ENCODE measurements around the gene ABI3BP.
"Not testable (repeated sequence)": the region's sequence is repeated elsewhere in the genome, so short reads cannot be mapped to it uniquely, and the experiment has no call there.

ABI3BP gene

DNA sequence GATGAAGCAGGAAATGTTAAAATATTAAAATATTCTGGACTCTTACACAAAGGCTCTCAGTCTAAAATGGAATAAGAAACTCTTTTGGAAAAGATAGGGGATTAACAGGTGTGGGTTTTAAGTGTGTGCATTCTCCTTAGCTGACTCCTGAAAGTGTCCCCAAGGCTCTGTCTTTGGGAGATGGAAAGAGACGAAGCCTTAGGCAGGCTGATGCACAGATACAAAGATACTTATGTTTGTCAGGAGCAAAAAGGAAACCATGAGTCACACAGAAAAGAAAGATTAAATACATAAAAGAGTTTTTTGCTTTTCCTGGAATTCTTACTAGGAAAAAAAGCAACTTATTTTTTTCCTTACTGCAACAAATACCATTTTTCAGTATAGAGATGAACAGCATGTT lies 23.8 kb upstream of the ABI3BP start:
- H3K36me3 ChIP-seq: no peaks in the 10 kb centered on the region
- H3K9me3 ChIP-seq: no peaks in the 10 kb centered on the region
- H3K27me3 ChIP-seq: no peaks in the 10 kb centered on the region
- no peaks in the 10 kb centered on the region for H3K4me1 ChIP-seq (ENCODE audit: control insufficient read depth in 1 of 2, insufficient read depth in 1 of 2, low read depth in 1 of 2, low read length in 1 of 2)
- H3K27ac ChIP-seq: no peak overlapping the region
- no peak for TF ChIP-seq CTCF (IDR thresholded peaks at IDR 0.05)
- no peak overlapping the region for H3K4me3 ChIP-seq (ENCODE audit: low read depth in 1 of 2, low read length in 1 of 2)

DNA sequence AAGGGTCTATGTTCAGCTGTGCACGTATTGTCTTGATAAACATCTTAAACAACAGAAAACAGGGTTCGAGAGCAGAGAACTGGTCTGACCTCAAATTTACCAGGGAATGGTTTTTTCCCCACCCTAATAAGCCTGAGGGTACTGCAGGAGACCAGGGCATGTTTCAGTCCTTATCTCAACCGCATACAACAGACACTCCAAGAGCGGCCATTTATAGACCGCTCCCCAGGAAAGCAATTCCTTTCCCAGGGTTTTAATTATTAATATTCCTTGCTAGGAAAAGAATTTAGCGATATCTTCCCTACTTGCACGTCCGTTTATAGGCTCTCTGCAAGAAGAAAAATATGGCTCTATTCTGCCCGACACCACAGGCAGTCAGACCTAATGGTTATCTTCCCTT lies 19.1 kb upstream of the ABI3BP start:
- H3K4me1 ChIP-seq (ENCODE audit: control insufficient read depth in 1 of 2, insufficient read depth in 1 of 2, low read depth in 1 of 2, low read length in 1 of 2); H3K36me3 ChIP-seq; H3K27me3 ChIP-seq; H3K4me3 ChIP-seq (ENCODE audit: low read depth in 1 of 2, low read length in 1 of 2); H3K27ac ChIP-seq; H3K9me3 ChIP-seq: not testable (repeated sequence)

DNA sequence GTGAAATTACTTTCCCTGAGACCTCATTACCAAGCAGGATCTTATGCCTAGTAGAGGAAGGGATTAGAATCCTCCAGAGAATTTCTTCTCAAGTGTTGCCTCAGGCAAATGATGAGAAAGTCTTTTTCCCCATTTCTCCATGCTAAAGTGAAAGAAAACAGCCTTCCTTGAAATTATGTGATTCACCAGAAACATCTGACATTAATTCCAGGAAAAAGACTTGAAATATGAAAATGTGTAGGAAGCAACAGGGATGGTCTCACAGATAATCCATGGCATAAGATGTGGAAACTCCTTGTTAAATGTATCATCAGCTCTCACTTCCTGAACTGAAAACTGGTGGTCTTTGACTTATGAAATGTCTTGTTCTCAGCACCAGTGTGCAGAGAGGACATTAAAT lies 17.9 kb upstream of the ABI3BP start:
- no peak overlapping the region for H3K27ac ChIP-seq
- no peak overlapping the region for H3K4me3 ChIP-seq (ENCODE audit: low read depth in 1 of 2, low read length in 1 of 2)
- TF ChIP-seq CTCF (IDR thresholded peaks at IDR 0.05): no peak

DNA sequence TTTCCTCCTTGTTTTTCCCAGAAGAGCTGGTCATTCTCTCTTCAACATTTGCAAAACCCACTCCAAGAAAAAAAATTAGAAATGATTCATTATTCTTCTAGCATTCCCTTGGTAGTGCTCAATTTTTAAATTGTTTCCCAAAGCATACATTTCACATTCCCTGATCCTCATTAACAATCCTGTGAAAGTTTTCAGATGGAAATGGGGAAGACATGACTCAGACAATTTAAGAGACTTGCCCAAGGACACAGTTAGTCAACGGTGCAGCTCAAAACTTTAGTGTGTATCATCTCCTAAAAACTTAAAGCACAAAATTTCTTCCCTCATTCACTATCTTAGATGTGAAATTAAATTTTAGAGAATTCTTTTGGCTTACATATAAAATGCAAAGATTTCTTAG lies 17.1 kb upstream of the ABI3BP start:
- H3K27ac ChIP-seq: no peak overlapping the region

More for the DNA sequence above, 17.9 kb upstream of the ABI3BP start:
- Histone ChIP-seq H3K9me3 (peaks cover 4% of the 10 kb centered on the region), H3K27me3 (no peaks in the 10 kb centered on the region), H3K36me3 (no peaks in the 10 kb centered on the region), H3K4me1 (ENCODE audit: control insufficient read depth in 1 of 2, insufficient read depth in 1 of 2, low read depth in 1 of 2, low read length in 1 of 2) (no peaks in the 10 kb centered on the region)

GRCh38 chr3:101009386-101009785 lies 16.2 kb upstream of the ABI3BP start:
- Histone ChIP-seq H3K9me3 (peaks cover 4% of the 10 kb centered on the region), H3K36me3 (no peaks in the 10 kb centered on the region), H3K27me3 (no peaks in the 10 kb centered on the region), H3K4me3 (ENCODE audit: low read depth in 1 of 2, low read length in 1 of 2) (no peak overlapping the region), H3K4me1 (ENCODE audit: control insufficient read depth in 1 of 2, insufficient read depth in 1 of 2, low read depth in 1 of 2, low read length in 1 of 2) (no peaks in the 10 kb centered on the region), H3K27ac (no peak overlapping the region)
- TF ChIP-seq CTCF (IDR thresholded peaks at IDR 0.05): no peak

More for the DNA sequence above, 17.1 kb upstream of the ABI3BP start:
- Histone ChIP-seq H3K4me3 (ENCODE audit: low read depth in 1 of 2, low read length in 1 of 2) (no peak overlapping the region), H3K27me3 (no peaks in the 10 kb centered on the region), H3K9me3 (peaks cover 4% of the 10 kb centered on the region), H3K4me1 (ENCODE audit: control insufficient read depth in 1 of 2, insufficient read depth in 1 of 2, low read depth in 1 of 2, low read length in 1 of 2) (no peaks in the 10 kb centered on the region), H3K36me3 (no peaks in the 10 kb centered on the region)
- no peak for TF ChIP-seq CTCF (IDR thresholded peaks at IDR 0.05)

GRCh38 chr3:100999160-100999559 lies 5.9 kb upstream of the ABI3BP start:
- TF ChIP-seq CTCF (IDR thresholded peaks at IDR 0.05): no peak
- no peaks in the 10 kb centered on the region for H3K9me3 ChIP-seq
- H3K27ac ChIP-seq: no peak overlapping the region
- no peaks in the 10 kb centered on the region for H3K4me1 ChIP-seq (ENCODE audit: control insufficient read depth in 1 of 2, insufficient read depth in 1 of 2, low read depth in 1 of 2, low read length in 1 of 2)
- no peaks in the 10 kb centered on the region for H3K27me3 ChIP-seq
- H3K36me3 ChIP-seq: no peaks in the 10 kb centered on the region
- H3K4me3 ChIP-seq (ENCODE audit: low read depth in 1 of 2, low read length in 1 of 2): no peak overlapping the region

All from neutrophil (primary cell).